ENCODE measurements around the gene SAPCD1. TPM values are rescaled to one million over a fixed set of nuclear protein-coding genes. Genes with fewer than 3 reads are reported as not detected.
A peak's percentile ranks its signal among the peaks of the same experiment; 100 is the strongest.

SAPCD1 gene
- total RNA-seq, 1 experiment from 2014 or later = 3.2 TPM

GRCh38 chr6:31730631-31731086 lies 31.8 kb upstream of the SAPCD1 start:
- no peak overlapping the region for H2BK15ac ChIP-seq (ENCODE audit: low read depth, low read length)
- H3K4me1 ChIP-seq (ENCODE audit: insufficient read depth, low read length) = peaks cover 5% of the 10 kb centered on the region; the same call in 1 of the 2 replicates
- no peak overlapping the region for H2AK5ac ChIP-seq (ENCODE audit: insufficient read length, low read length)
- H3K27me3 ChIP-seq (ENCODE audit: insufficient read depth, low read length) = no peaks in the 10 kb centered on the region
- H4K5ac ChIP-seq (ENCODE audit: insufficient read length, low read depth, low read length) = no peak overlapping the region
- H2AFZ ChIP-seq (ENCODE audit: low read length) = no peak overlapping the region
- Mint-ChIP-seq H3K4me1 (peaks cover 29 to 31% of the 10 kb centered on the region in 2 experiments), H3K27me3 (ENCODE audit: low read depth) (no peaks in the 10 kb centered on the region), H3K9me3 (no peaks in the 10 kb centered on the region; a peak in 2 of 5 replicates), H3K27ac (peak overlapping the region; percentile 71 to 98 (median 97); a peak in 6 of 7 replicates), H3K4me3 (peak overlapping the region; percentile 83 to 98), H3K36me3 (ENCODE audit: insufficient read depth in 1 of 3, low read depth in 3 of 3) (peaks cover 43 to 74% (median 67%) of the 10 kb centered on the region in 3 experiments)
- peak; percentile 39 for DNase-seq
- H2BK20ac ChIP-seq (ENCODE audit: low read depth, low read length, poor library complexity, severe bottlenecking) = no peak overlapping the region
- no peaks in the 10 kb centered on the region for H3K79me1 ChIP-seq (ENCODE audit: insufficient read depth, low read depth, low read length, poor library complexity, severe bottlenecking)
- no peak overlapping the region for H3K56ac ChIP-seq (ENCODE audit: insufficient read length, low read depth, low read length)
- H3K9ac ChIP-seq (ENCODE audit: extremely low read depth, insufficient read length, low read length) = no peak overlapping the region
- no peak overlapping the region for H3K14ac ChIP-seq (ENCODE audit: insufficient read depth, low read length)
- H3K27ac ChIP-seq (ENCODE audit: insufficient read length, low read depth, low read length) = no peak overlapping the region
- H4K91ac ChIP-seq (ENCODE audit: insufficient read length, low read depth, low read length) = no peak overlapping the region
- WGBS (ENCODE audit: extremely low coverage, insufficient read length, low lambda C conversion rate) = no CpG with 5 or more reads among the region's 11 CpGs
- H2BK12ac ChIP-seq (ENCODE audit: insufficient read length, low read depth, low read length) = no peak overlapping the region
- no peak overlapping the region for H3K23ac ChIP-seq (ENCODE audit: insufficient read length, low read depth, low read length)
- peaks cover 20% of the 10 kb centered on the region for H3K23me2 ChIP-seq (ENCODE audit: insufficient read length, low read depth, low read length, poor library complexity, severe bottlenecking)
- no peaks in the 10 kb centered on the region for H3K9me3 ChIP-seq (ENCODE audit: control insufficient read depth, low read depth, low read length)
- no peak overlapping the region for H2BK5ac ChIP-seq (ENCODE audit: insufficient read length, low read length)
- H3K4ac ChIP-seq (ENCODE audit: low read depth, low read length) = no peak overlapping the region
- no peak overlapping the region for H3K4me2 ChIP-seq (ENCODE audit: insufficient read depth, insufficient read length, low read length)
- H3K18ac ChIP-seq (ENCODE audit: insufficient read length, low read depth, low read length) = no peak overlapping the region
- H2BK120ac ChIP-seq (ENCODE audit: low read depth, low read length, poor library complexity, severe bottlenecking) = no peak overlapping the region
- no peak overlapping the region for H4K8ac ChIP-seq (replicated peaks; ENCODE audit: insufficient read length, low read depth, low read length)
- H3T11ph ChIP-seq (ENCODE audit: low read length) = no peak overlapping the region
- H3K79me2 ChIP-seq (ENCODE audit: insufficient read depth, low read length) = peaks cover 3% of the 10 kb centered on the region; the same call in 1 of the 2 replicates
- H4K20me1 ChIP-seq (ENCODE audit: control insufficient read depth, insufficient read depth, insufficient read length) = no peaks in the 10 kb centered on the region
- TF ChIP-seq CTCF (conservative IDR thresholded peaks at IDR 0.05) = no peak
